ENCODE results near the gene PSMD1.
"Not testable (repeated sequence)": the region's sequence is repeated elsewhere in the genome, so short reads cannot be mapped to it uniquely, and the experiment has no call there.

PSMD1 gene

DNA sequence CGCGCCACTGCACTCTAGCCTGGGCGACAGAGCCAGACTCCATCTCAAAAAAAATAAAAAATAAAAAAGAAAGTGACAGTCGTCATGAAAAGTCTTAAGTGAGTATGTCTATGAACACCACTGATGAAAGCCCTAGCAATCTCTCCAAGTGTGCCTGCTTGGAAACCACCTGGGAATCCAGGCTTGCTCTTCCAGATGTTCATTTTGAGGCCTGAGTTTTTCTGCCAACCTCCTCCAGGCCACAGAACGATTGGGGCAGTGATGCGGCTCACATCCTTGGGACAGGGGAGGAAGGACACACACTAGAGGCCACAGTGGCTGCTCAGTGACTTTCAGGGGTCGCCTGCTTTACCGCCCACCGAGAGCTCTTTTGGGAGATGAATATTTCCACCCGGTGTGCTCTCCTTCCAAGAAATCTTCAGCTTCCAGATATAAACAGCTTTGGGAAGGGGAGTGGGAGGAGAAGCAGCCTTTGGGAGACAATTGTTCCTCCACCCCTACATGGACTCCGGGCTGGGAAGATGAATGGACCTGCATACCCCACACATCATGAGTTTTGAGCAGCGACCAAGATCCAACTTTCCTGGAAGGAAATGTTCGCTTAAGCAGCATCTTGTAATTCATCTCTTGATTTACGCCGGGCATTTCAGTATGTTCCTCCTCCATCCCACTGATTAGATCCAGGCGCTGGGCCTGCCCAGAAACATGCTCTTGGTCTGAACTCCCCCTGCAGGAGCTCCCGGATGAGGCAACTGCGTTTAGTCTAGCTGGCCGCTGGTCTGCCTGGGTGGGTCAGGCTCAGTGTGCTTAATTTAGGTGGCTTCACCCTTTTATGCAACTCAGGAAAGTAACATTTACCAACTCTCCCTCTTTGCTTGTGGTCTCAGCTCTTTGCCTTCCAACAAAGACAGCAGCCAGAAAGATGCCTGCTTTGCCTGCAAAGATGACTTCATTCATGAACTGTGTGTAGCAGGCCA lies 135.5 kb downstream of the PSMD1 start:
- no peak overlapping the region for H3K9ac ChIP-seq (ENCODE audit: low read depth, low read length)
- no peak overlapping the region for H3K4me3 ChIP-seq (ENCODE audit: low read length)
- no peaks in the 10 kb centered on the region for H3K36me3 ChIP-seq (ENCODE audit: insufficient read depth, low read depth, low read length)
- H3K4me1 ChIP-seq (ENCODE audit: insufficient read depth, low read length) = peaks cover 13% of the 10 kb centered on the region; the same call in 1 of the 2 replicates
- no peaks in the 10 kb centered on the region for H3K9me3 ChIP-seq (ENCODE audit: insufficient read depth, low read depth, low read length)
- H3K27ac ChIP-seq (ENCODE audit: low read length) = no peak overlapping the region
- no peaks in the 10 kb centered on the region for H3K27me3 ChIP-seq (ENCODE audit: insufficient read depth, low read length)

DNA sequence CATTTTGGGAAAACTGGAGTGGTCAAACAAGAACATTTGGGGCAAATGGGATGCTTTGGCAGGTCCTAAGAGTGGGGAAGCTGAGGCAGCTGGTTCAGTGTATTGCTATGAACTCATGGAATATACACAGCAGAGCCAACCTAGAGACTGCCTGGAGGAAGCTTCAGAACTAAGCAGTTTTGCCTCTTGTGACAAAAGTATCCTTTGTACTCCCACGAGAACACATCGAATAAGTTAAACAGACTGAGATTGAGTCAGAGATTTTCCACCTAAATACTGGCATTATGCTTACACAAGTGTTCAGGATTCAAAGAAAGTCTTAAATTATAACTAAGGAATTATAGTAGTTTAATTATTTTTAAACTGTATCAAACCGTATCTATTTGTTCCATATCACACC lies 136.5 kb downstream of the PSMD1 start:
- no peak overlapping the region for H3K9ac ChIP-seq (ENCODE audit: low read depth, low read length)
- H3K36me3 ChIP-seq (ENCODE audit: insufficient read depth, low read depth, low read length) = no peaks in the 10 kb centered on the region
- no peaks in the 10 kb centered on the region for H3K27me3 ChIP-seq (ENCODE audit: insufficient read depth, low read length)
- H3K9me3 ChIP-seq (ENCODE audit: insufficient read depth, low read depth, low read length) = no peaks in the 10 kb centered on the region
- H3K27ac ChIP-seq (ENCODE audit: low read length) = no peak overlapping the region
- H3K4me1 ChIP-seq (ENCODE audit: insufficient read depth, low read length) = peaks cover 16% of the 10 kb centered on the region; the same call in 1 of the 2 replicates
- no peak overlapping the region for H3K4me3 ChIP-seq (ENCODE audit: low read length)

DNA sequence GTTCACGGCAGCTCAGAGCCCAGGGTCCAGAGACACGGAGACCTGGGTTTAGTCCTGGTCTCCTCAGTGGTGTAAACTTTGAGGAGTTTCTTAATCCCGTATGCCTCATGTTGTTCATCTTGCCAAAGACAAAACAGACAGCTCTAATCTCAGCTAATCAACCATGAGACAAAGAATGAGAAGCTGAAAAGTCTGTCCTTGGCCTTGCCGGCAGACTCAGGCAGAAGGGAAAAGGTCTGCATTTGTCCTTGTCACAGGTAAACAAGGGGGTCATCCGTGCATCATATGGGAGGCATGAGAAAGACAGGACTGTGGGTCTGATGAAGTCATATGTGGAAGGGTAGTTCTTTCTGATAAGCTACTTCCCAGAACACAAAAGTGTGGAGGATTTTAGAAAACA lies 139.9 kb downstream of the PSMD1 start:
- H3K27ac ChIP-seq (ENCODE audit: low read length) = no peak overlapping the region
- no peaks in the 10 kb centered on the region for H3K9me3 ChIP-seq (ENCODE audit: insufficient read depth, low read depth, low read length)
- H3K36me3 ChIP-seq (ENCODE audit: insufficient read depth, low read depth, low read length) = no peaks in the 10 kb centered on the region
- H3K27me3 ChIP-seq (ENCODE audit: insufficient read depth, low read length) = no peaks in the 10 kb centered on the region
- peaks cover 7% of the 10 kb centered on the region; the same call in 1 of the 2 replicates for H3K4me1 ChIP-seq (ENCODE audit: insufficient read depth, low read length)
- no peak overlapping the region for H3K9ac ChIP-seq (ENCODE audit: low read depth, low read length)
- H3K4me3 ChIP-seq (ENCODE audit: low read length) = no peak overlapping the region

DNA sequence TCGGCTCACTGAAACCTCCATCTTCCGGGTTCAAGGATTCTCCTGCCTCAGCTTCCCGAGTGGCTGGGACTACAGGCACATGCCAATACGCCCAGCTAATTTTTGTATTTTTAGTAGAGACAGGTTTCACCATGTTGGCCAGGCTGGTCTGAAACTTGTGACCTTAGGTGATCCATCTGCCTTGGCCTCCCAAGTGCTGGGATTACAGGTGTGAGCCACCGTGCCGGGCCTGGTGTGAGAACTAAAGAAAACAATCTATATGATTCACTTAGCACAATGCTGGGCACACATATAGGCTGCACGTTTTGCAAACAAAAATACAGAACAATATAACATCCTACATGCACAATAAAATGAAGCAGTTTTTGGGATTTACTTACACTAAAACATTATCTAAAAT lies 140.5 kb downstream of the PSMD1 start:
- not testable (repeated sequence) for H3K27me3 ChIP-seq (ENCODE audit: insufficient read depth, low read length); H3K4me3 ChIP-seq (ENCODE audit: low read length); H3K36me3 ChIP-seq (ENCODE audit: insufficient read depth, low read depth, low read length); H3K9ac ChIP-seq (ENCODE audit: low read depth, low read length); H3K9me3 ChIP-seq (ENCODE audit: insufficient read depth, low read depth, low read length); H3K27ac ChIP-seq (ENCODE audit: low read length); H3K4me1 ChIP-seq (ENCODE audit: insufficient read depth, low read length)

DNA sequence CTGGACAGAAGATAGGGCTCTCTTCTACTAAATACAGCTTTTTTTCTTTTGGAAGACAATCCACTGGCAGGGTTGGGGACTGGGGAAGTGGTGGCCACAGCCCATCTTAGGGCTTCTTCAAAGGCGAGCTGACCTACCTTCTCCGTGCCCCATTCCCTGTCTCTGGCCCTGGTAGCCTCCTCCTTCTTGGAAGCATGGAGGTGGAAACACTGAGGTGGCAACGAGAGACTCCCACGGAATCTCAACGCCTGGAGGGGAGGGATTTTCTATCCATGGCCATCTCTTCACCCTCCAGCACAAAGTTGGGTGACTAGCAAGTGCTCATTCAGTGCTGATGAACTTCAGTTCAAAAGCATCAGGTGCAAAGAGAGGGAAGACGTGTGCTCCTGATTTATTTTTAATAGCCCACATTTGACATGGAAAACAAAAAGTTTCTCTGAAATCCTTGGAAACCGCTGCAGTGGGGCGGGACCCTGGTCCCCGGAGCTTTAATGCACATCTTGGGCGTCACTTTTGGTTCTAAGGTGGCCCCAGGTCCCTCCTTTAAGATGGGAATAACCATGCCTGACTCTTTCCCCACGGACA lies 141.1 kb downstream of the PSMD1 start:
- H3K4me3 ChIP-seq (ENCODE audit: low read length) = peak overlapping the region; percentile 92
- no peaks in the 10 kb centered on the region for H3K9me3 ChIP-seq (ENCODE audit: insufficient read depth, low read depth, low read length)
- peak overlapping the region; percentile 91 for H3K27ac ChIP-seq (ENCODE audit: low read length)
- H3K27me3 ChIP-seq (ENCODE audit: insufficient read depth, low read length) = no peaks in the 10 kb centered on the region
- H3K4me1 ChIP-seq (ENCODE audit: insufficient read depth, low read length) = peaks cover 7% of the 10 kb centered on the region; the same call in 1 of the 2 replicates
- peak overlapping the region; percentile 89; the same call in 1 of the 2 replicates for H3K9ac ChIP-seq (ENCODE audit: low read depth, low read length)
- 0 out of 2 replicates have a peak, but pooled peaks cover 3% of the 10 kb centered on the region for H3K36me3 ChIP-seq (ENCODE audit: insufficient read depth, low read depth, low read length)

DNA sequence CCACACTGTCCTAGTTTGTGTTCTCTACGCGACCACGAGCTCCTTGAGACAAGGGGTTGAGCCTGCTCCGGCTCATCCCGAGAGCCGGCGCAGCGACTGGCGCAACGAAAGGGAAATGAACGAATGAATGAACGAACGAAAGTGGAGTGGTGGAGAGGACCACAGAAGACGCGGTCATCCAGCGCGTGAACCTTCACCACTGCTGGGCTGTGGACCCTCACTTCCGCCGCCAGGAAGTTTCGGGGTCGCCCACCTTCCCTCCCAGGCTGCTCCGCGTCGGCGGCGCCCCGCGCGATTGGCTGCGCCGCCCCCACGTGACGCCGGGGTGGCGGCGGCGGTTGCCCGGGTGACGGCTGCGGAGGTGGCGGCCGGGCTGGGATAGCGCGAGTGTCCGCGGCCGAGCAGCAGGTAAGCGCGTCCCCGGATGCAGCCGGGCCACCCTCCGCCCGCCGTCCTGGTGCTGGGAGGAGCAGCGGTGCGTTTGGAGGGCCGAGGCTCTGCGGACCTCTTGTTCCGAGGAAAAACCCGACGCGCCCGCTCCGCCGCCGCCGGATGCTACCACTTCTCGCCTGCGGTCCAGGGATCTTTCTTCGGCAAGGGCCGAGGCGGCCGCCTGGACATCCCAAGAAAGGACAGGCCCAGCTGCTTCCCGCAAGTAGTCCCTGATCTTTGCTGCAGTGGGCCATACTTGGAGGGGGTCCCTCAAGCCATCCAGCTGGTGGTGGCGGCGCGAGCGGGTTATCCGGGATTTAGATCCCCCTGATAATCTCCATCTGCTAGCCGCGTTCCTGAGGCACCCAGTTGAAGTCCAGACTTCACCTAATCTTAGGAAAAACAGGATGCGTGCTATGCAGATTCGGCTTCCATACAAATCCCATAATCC lies 141.9 kb downstream of the PSMD1 start, which contains the start of gene ARMC9:
TSS of gene ARMC9 (plus strand) at position 341 of the 883 bp plus-strand sequence. CDS start 7,608 bp downstream, outside the sequence.
- peak within 1 kb of the TSS; percentile 89; the same call in 1 of the 2 replicates for H3K9ac ChIP-seq (ENCODE audit: low read depth, low read length)
- H3K9me3 ChIP-seq (ENCODE audit: insufficient read depth, low read depth, low read length) = no peaks in the 10 kb centered on the region
- H3K36me3 ChIP-seq (ENCODE audit: insufficient read depth, low read depth, low read length) = 0 out of 2 replicates have a peak, but pooled peaks cover 4% of the 10 kb centered on the region
- H3K4me3 ChIP-seq (ENCODE audit: low read length) = peak within 1 kb of the TSS; percentile 92
- H3K27ac ChIP-seq (ENCODE audit: low read length) = peak within 1 kb of the TSS; percentile 91
- H3K27me3 ChIP-seq (ENCODE audit: insufficient read depth, low read length) = no peaks in the 10 kb centered on the region
- H3K4me1 ChIP-seq (ENCODE audit: insufficient read depth, low read length) = peaks cover 7% of the 10 kb centered on the region; the same call in 1 of the 2 replicates

DNA sequence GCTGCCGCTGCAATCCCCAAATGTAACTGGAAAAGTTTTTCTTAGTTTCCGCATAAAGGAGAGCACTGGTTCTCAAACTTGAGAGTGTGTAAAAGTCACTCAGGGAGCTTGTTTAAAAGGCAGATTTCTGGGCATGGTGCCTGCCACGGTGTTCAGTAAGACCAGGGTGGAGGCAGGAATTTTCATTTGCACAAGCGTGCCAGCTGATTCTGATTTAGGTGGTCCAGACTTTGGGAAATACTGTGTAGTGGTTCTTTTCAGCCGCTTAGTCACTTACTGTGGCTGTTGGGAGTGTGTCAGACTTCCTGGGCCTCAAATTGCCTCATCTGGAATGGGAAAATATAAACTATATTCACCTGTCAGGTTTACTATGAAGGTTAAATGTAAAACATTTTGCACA lies 142.6 kb downstream of the PSMD1 start:
- Histone ChIP-seq H3K27me3 (ENCODE audit: insufficient read depth, low read length) (no peaks in the 10 kb centered on the region), H3K27ac (ENCODE audit: low read length) (no peak overlapping the region), H3K36me3 (ENCODE audit: insufficient read depth, low read depth, low read length) (0 out of 2 replicates have a peak, but pooled peaks cover 4% of the 10 kb centered on the region), H3K4me1 (ENCODE audit: insufficient read depth, low read length) (peaks cover 7% of the 10 kb centered on the region; the same call in 1 of the 2 replicates), H3K9ac (ENCODE audit: low read depth, low read length) (peak overlapping the region; percentile 78; the same call in 1 of the 2 replicates), H3K9me3 (ENCODE audit: insufficient read depth, low read depth, low read length) (no peaks in the 10 kb centered on the region), H3K4me3 (ENCODE audit: low read length) (peak overlapping the region; percentile 92)

DNA sequence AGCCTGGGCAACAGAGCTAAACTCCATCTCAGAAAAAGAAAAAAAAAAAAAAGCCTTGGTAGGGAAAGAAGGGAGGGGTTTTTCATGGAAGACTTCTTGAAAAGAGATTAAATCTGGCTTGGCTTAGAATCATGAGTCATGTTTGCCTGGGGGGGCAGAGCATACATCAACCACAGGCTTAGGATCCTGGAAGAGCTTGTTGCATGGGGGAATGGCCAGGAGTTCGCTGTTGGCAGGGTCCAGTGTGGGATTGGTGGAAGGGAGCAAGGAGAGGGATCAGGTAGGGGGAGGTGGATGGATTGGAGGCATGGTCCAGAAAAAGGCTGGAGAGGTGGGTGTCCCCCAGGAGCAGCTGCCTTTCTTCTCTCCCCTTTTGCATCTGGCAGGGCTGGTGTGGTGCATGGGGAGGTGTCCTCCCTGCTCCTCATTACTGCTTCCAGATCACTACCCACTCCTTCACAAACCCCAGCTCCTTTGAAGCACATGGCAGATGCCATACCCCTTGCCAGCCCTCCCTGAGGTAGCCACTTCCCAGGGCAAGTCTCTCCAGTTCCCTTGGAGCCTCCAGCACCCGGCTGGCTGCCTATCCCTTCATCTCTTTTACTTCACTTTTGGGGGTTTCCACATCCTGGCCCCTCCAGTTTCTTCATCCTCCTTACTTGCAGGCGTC lies 144.3 kb downstream of the PSMD1 start:
- no peak overlapping the region for H3K27ac ChIP-seq (ENCODE audit: low read length)
- H3K27me3 ChIP-seq (ENCODE audit: insufficient read depth, low read length) = no peaks in the 10 kb centered on the region
- H3K4me1 ChIP-seq (ENCODE audit: insufficient read depth, low read length) = peaks cover 7% of the 10 kb centered on the region; the same call in 1 of the 2 replicates
- H3K4me3 ChIP-seq (ENCODE audit: low read length) = no peak overlapping the region
- H3K9me3 ChIP-seq (ENCODE audit: insufficient read depth, low read depth, low read length) = no peaks in the 10 kb centered on the region
- peaks cover 7% of the 10 kb centered on the region; the same call in 1 of the 2 replicates for H3K36me3 ChIP-seq (ENCODE audit: insufficient read depth, low read depth, low read length)
- H3K9ac ChIP-seq (ENCODE audit: low read depth, low read length) = no peak overlapping the region

DNA sequence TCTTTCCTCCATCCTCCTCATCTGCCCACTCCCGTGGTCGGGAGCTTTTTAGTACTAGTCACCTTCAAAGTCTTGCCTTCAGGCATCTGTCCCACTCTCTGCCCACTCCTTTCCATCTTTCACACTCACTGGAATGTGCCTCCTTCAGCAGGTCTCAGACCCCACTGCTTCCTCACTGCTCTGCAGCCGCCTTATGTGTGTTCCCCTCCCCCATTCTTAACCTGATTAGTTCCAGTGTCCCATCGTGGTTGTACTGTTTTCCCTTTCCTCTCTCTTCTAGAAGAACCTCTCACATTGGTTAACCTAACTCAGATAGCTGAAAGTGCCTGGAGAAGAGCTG lies 144.8 kb downstream of the PSMD1 start:
- H3K9me3 ChIP-seq (ENCODE audit: insufficient read depth, low read depth, low read length) = no peaks in the 10 kb centered on the region
- no peak overlapping the region for H3K4me3 ChIP-seq (ENCODE audit: low read length)
- no peak overlapping the region for H3K9ac ChIP-seq (ENCODE audit: low read depth, low read length)
- H3K27ac ChIP-seq (ENCODE audit: low read length) = no peak overlapping the region
- peaks cover 7% of the 10 kb centered on the region; the same call in 1 of the 2 replicates for H3K4me1 ChIP-seq (ENCODE audit: insufficient read depth, low read length)
- peaks cover 9% of the 10 kb centered on the region; the same call in 1 of the 2 replicates for H3K36me3 ChIP-seq (ENCODE audit: insufficient read depth, low read depth, low read length)
- no peaks in the 10 kb centered on the region for H3K27me3 ChIP-seq (ENCODE audit: insufficient read depth, low read length)

DNA sequence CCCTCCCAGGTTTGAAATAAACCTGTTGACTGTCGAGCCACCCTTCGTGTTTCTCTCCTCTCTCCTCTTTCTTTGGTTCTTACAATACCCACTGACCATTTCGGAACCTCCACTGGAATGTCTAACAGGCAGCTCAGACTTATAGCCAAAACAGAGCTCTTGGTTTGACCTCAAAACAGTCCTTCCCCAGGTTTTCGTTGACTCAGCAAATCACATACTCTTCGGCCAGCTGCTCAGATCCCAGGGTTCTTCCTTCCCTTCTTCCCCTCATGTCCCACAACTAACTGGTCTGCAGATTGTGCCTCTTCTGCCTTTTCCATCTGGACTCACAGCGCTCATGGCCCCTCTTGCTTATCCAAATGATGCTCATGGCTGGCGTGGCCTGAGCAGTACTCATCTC lies 146.4 kb downstream of the PSMD1 start:
- no peak overlapping the region for H3K4me3 ChIP-seq (ENCODE audit: low read length)
- no peak overlapping the region for H3K9ac ChIP-seq (ENCODE audit: low read depth, low read length)
- no peak overlapping the region for H3K27ac ChIP-seq (ENCODE audit: low read length)
- no peaks in the 10 kb centered on the region for H3K9me3 ChIP-seq (ENCODE audit: insufficient read depth, low read depth, low read length)
- peaks cover 4% of the 10 kb centered on the region; the same call in 1 of the 2 replicates for H3K4me1 ChIP-seq (ENCODE audit: insufficient read depth, low read length)
- peaks cover 14% of the 10 kb centered on the region; the same call in 1 of the 2 replicates for H3K36me3 ChIP-seq (ENCODE audit: insufficient read depth, low read depth, low read length)
- H3K27me3 ChIP-seq (ENCODE audit: insufficient read depth, low read length) = no peaks in the 10 kb centered on the region
